ENCODE results near the gene DMAC2.
A peak's percentile ranks its signal among the peaks of the same experiment; 100 is the strongest.
"Not testable (repeated sequence)": the region's sequence is repeated elsewhere in the genome, so short reads cannot be mapped to it uniquely, and the experiment has no call there.

The DMAC2 gene

GRCh38 chr19:41398598-41398997 lies 41.1 kb downstream of the DMAC2 start:
- DNase-seq (ENCODE audit: low spot score) = no peak

DNA sequence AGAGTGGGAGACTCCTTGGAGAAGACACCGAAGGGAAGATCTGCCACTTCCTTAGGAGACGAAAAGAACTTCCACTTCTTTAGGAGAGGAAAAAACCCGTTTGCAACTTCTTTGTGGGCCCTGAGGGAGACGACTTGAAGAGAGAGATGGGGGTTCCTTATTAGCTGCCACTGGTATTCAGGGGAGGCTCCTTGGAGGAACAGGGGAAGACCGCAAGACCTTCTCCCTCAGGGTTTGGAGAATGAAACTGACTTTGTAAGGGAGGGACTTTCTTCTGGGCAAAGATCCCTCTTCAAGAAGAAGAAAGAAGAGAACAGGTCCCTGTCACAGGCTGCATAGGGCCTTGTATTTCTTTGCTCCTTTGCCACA lies 41.7 kb downstream of the DMAC2 start:
- DNase-seq (ENCODE audit: low spot score) = no peak

DNA sequence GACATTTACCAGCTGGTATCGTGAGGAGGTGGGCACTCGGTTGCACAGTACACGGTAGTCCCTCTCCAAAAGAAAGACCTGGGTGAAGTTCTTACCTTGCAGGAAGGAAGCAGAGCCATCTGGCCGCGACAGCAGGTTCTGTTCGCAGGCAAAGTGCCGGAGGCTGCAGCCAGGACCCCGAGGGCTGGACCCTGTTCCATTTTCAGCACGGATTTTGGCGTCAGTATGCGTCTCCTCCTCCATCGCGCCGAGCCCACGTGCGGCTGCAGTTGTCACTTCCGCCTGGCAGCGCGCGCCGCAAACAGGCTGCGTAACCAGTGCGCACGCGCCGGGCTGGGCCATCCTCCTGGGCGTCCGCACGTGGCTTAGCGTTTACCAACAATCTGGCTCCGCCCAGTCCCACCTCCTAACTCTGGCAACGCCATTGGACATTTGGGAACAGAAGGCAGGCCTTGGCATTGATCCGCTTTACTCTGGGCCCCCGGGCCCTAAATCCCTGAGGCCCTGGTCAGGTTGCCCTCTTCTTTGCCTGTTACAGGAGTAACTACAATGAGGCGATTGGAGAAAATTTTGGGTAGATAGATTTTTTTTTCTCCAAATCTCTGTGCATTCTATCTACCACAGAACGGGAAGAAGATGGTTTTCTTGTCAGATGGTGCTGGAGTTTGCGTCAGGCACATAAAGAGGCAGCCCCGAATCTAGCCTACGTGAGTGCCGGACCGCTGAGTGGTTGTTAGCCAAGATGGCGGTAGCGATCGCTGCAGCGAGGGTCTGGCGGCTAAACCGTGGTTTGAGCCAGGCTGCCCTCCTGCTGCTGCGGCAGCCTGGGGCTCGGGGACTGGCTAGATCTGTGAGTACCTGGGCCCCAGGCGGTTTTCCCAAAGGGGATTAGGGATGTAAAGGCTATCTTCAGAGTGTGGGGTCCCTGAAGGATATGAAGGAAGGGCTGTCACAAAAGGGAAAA lies 42.3 kb downstream of the DMAC2 start, which contains the start of the genes BCKDHA and EXOSC5:
TSS of gene BCKDHA (plus strand) at position 733 of the 964 bp plus-strand sequence. CDS start at position 743, 10 bp downstream.
TSS of gene EXOSC5 (minus strand) at position 274 of the 964 bp plus-strand sequence. CDS start at position 243, 31 bp downstream.
- DNase-seq (ENCODE audit: low spot score) = peak; percentile 100

DNA sequence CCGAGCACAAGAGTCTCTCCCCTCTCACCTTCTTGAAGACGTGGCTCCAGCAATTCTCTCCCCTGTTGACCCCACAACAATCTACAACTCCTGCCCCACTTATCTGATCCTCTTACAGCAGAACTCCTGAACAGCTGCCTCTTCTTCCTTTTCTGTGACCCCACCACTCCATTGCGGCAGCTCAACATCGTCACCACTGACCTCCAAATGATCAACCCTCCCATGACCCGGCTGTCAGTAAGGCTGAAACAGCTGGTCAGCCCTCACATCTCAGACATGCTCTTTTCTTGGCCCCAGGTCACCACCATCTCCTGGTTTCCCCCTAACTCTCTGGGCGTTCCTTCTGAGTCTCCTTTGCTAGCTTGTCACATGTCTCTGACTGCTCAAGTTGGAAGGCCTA lies 44.4 kb downstream of the DMAC2 start:
- DNase-seq (ENCODE audit: low spot score) = no peak

DNA sequence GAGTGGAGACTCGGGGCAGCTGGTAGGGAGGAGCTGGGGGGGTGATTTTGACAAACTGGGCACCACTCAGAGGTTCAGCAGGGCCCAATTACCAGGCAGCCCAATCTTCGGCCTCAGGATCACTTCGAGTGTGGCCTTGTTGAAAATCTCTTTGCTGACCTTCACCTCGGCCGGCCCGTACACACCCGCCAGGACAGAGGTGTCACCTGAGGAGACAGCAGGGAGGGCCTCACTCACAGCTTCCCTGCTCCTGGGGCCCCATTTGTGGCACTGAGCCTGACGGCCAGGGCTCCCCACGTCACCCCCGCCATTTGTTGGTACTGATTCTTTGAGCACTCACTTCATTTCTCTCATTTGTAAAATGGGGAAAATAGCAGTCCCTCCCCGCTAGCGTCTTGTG lies 46.9 kb downstream of the DMAC2 start:
- DNase-seq (ENCODE audit: low spot score) = no peak

GRCh38 chr19:41391618-41392017 lies 48.1 kb downstream of the DMAC2 start:
- no peak for DNase-seq (ENCODE audit: low spot score)

DNA sequence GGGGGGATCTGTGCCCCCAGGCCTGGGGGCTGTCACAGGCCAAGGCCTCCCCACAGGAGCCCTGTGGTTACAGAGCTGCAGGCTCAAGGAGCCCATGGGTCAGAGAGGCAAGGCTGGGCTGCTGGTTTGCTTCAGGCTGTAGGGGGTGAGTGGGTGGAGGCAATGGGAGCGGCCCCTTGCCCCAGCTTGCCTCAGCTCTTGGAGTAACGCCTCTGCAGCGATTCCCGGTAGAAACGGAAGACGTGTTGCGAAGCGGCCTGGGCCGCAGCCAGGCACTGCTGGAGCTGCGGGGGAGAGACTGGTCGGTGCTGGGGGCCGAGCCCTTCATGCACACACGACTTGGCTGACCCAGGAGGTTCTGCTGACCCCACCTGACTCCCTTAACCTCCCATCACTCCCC lies 53.3 kb downstream of the DMAC2 start:
- no peak for DNase-seq (ENCODE audit: low spot score)

DNA sequence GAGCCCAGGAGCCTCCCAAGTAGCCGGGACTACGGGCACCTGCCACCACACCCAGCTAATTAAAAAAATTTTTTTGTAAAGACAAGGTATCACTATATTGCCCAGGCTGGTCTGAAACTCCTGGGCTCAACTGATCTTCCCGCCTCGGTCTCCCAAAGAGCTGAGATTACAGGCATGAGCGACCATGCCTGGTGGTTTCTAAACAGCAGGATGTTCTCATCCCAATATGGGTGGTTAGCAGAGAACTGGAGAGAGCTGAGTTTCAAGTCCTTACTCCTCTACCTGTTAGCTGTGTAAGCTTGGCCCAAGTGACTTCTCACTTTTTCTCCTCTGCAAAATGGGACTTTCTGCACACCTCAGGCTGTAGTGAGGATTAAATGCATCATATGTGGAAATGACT lies 55.4 kb downstream of the DMAC2 start:
- no peak for DNase-seq (ENCODE audit: low spot score)

DNA sequence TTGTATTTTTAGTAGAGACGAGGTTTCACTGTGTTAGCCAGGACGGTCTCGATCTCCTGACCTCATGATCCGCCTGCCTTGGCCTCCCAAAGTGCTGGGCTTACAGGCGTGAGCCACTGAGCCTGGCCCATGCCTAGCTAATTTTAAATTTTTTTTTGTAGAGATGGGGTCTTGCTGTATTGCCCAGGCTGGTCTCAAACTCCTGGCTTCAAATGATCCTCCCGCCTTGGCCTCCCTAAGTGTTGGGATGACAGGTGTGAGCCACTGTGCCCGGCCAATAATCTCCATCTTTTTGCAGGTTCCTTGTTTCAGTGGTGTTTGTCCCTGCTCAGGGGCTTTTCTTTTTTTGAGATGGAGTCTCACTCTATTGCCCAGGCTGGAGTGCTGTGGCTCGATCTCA lies 58.2 kb downstream of the DMAC2 start:
- not testable (repeated sequence) for DNase-seq (ENCODE audit: low spot score)

Data from CD4-positive, alpha-beta T cell treated with Interleukin-6 at 100 ng/mL for 8 hours (primary cell).